ENCODE results near the gene SDK1. TPM values are rescaled to one million over a fixed set of nuclear protein-coding genes. Genes with fewer than 3 reads are reported as not detected.

Gene SDK1
- 17.6 TPM for total RNA-seq

GRCh38 chr7:3300651-3301448, at the start of gene SDK1:
Gene SDK1, plus strand, starts transcription at chr7:3301252. Its CDS starts 335 bp downstream, at chr7:3301587.

